Peyer's patch (tissue), 4 donors: ENCODE data around the gene PRMT2. TPM values are rescaled to one million over a fixed set of nuclear protein-coding genes. Genes with fewer than 3 reads are reported as not detected.

Experiments
- DNase-seq, 3 donors: peaks; one replicate each; pipeline ENCODE4 v3.0.0-alpha.2; 2017 to 2019
- H3K27ac ChIP-seq, 4 donors: fragments of 200-600 bp; sonication (generic); one replicate each; pipeline ENCODE4 v1.5.1; 2016 to 2019
- H3K27me3 ChIP-seq, 2 donors: fragments of 200-600 bp; sonication (generic); one replicate each; pipeline ENCODE4 v1.5.1; 2019
- H3K36me3 ChIP-seq, 3 donors: fragments of 200-600 bp; sonication (generic); one replicate each; pipeline ENCODE4 v1.5.1; 2016 to 2019
- H3K4me1 ChIP-seq, 4 donors: fragments of 200-600 bp; sonication (generic); one replicate each; pipeline ENCODE4 v1.5.1; 2016 to 2019
- H3K4me3 ChIP-seq, 4 donors: fragments of 200-600 bp; sonication (generic); 1 replicate in 3 of 4; 2 replicates in 1 of 4; pipeline ENCODE4 v1.5.1; 2016 to 2019; ENCODE audit warnings: mild to moderate bottlenecking in 1 of 4
- H3K9me3 ChIP-seq, 4 donors: fragments of 200-600 bp; sonication (generic); one replicate each; pipeline ENCODE4 v1.5.1; 2016 to 2019; ENCODE audit warnings: mild to moderate bottlenecking in 1 of 4
- CTCF ChIP-seq, 6 experiments: fragments of 450-650 bp in 4 of 6; fragments of 200-600 bp in 2 of 6; sonication (generic) in 1 of 6; IDR thresholded peaks; one replicate each; pipeline ENCODE4 v1.5.1; 2017 to 2019; ENCODE audit warnings: antibody characterized with exemption in 6 of 6, mild to moderate bottlenecking in 3 of 6, moderate library complexity in 1 of 6
- POLR2A ChIP-seq, 2 donors: fragments of 450-650 bp; IDR thresholded peaks; one replicate each; pipeline ENCODE4 v1.5.1; 2017; ENCODE audit warnings: antibody characterized with exemption in 2 of 2, mild to moderate bottlenecking in 2 of 2, moderate library complexity in 2 of 2
- total RNA-seq, 4 donors: library from RNA; depleted of rRNA; stranded (reverse); fragments of >200 nt; gene quantifications; one replicate each; pipeline ENCODE4 v1.1.0, GENCODE V29; 2016

Gene PRMT2
- total RNA-seq, 4 donors from 2014 or later = 59.9 to 210 (median 95.0) TPM

DNA sequence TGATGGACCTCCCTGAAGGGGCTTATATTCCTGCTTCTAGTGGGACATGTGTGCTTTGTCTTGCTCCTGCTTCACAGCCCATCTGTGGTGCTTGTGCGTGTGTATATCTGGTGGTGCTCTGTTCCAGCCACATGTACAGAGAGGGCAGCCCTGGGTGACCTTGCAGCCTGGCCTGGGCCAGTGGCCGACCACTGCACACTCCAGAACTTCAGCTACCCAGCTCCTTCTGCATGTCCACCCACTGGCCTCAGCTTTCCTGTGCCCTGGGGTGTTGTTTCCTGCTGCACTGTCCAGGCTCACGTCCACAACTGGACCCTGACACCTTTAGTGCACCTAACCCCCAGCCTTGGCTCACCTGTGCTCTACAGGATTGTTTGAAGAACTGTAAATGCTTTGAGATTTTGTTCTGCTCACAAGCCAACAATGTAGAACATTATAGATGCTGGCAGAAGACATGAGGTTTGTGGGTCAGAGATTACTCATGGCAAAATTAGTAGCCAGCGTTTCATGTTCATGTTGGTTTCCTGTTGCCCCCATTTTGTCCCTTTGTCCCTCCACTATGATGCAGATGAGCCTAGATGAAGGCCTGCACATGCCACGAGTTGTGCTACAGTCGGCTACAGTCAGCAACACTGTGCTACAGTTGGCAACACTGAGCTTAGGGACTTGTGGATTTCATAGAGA lies 25.3 kb upstream of the PRMT2 start:
- TF ChIP-seq CTCF (IDR thresholded peaks at IDR 0.05) (no peak), POLR2A (IDR thresholded peaks at IDR 0.05) (no peak)
- no peak for DNase-seq
- Histone ChIP-seq H3K4me3 (no peak overlapping the region), H3K27me3 (no peaks in the 10 kb centered on the region), H3K27ac (no peak overlapping the region), H3K36me3 (no peaks in the 10 kb centered on the region), H3K9me3 (no peaks in the 10 kb centered on the region), H3K4me1 (no peaks in the 10 kb centered on the region)

DNA sequence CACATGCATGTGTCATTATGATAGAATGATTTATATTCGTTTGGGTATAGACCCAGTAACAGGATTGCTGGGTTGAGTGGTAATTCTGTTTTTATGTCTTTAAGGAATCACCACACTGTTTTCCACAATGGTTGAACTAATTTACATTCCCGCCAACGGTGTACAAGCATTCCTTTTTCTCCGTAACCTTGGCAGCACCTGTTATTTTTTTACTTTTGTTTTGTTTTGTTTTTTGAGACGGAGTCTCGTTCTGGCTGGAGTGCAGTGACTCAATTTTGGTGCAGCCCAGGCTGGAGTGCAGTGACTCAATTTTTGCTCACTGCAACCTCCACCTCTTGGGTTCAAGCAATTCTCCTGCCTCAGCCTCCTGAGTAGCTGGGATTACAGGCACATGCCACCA lies 22.1 kb upstream of the PRMT2 start:
- no peaks in the 10 kb centered on the region for H3K36me3 ChIP-seq
- H3K27me3 ChIP-seq = no peaks in the 10 kb centered on the region
- no peak for DNase-seq
- no peaks in the 10 kb centered on the region for H3K4me1 ChIP-seq
- H3K27ac ChIP-seq = no peak overlapping the region
- TF ChIP-seq CTCF (IDR thresholded peaks at IDR 0.05) = no peak
- no peak for TF ChIP-seq POLR2A (IDR thresholded peaks at IDR 0.05)
- H3K4me3 ChIP-seq = no peak overlapping the region
- H3K9me3 ChIP-seq = no peaks in the 10 kb centered on the region

DNA sequence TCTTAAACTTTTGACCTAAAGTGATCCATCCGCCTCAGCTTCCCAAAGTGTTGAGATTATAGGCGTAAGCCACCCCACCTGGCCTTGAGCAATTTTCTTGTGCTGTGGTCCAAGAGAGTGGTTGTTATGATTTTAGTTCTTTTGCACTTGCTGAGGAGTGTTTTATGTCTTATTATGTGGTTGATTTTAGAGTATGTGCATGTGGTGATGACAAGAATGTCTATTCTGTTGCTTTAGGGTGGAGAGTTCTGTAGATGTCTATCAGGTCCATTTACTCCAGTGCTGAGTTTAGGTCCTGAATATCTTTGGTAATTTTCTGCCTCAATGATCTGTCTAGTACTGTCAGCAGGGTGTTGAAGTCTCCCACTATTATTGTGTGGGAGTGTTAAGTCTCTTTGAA lies 19.4 kb upstream of the PRMT2 start:
- no peaks in the 10 kb centered on the region for H3K27me3 ChIP-seq
- H3K9me3 ChIP-seq = no peaks in the 10 kb centered on the region
- no peak overlapping the region for H3K27ac ChIP-seq
- no peaks in the 10 kb centered on the region for H3K36me3 ChIP-seq
- no peak for DNase-seq
- H3K4me3 ChIP-seq = no peak overlapping the region
- TF ChIP-seq POLR2A (IDR thresholded peaks at IDR 0.05) (no peak), CTCF (IDR thresholded peaks at IDR 0.05) (no peak)
- no peaks in the 10 kb centered on the region for H3K4me1 ChIP-seq

DNA sequence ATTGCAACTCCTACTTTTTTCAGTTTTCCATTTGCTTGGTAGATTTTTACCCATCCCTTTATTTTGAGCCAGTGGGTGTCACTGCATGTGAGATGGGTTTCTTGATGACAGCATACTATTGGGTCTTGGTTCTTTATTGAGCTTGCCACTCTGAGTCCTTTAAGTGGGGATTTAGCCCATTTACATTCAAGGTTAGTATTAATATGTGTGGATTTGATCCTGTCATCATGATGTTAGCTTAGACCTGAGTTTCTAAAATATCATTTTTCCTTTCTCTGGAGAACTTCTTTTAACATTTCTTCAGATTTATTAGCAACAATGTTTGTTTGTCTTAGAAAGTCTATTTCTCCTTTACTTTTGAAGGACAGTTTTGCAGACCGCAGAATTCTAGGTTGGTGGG lies 18.8 kb upstream of the PRMT2 start:
- no peaks in the 10 kb centered on the region for H3K27me3 ChIP-seq
- no peak for DNase-seq
- H3K4me1 ChIP-seq = peaks cover 0 to 4% (median 0%) of the 10 kb centered on the region in 4 donors
- TF ChIP-seq POLR2A (IDR thresholded peaks at IDR 0.05) = no peak
- no peak for TF ChIP-seq CTCF (IDR thresholded peaks at IDR 0.05)
- H3K4me3 ChIP-seq = no peak overlapping the region
- no peak overlapping the region for H3K27ac ChIP-seq
- H3K36me3 ChIP-seq = no peaks in the 10 kb centered on the region
- H3K9me3 ChIP-seq = no peaks in the 10 kb centered on the region

GRCh38 chr21:46617267-46618051 lies 18.0 kb upstream of the PRMT2 start:
- no peak overlapping the region for H3K4me3 ChIP-seq
- no peak for DNase-seq
- peaks cover 0 to 7% (median 0%) of the 10 kb centered on the region in 4 donors for H3K4me1 ChIP-seq
- no peaks in the 10 kb centered on the region for H3K9me3 ChIP-seq
- TF ChIP-seq POLR2A (IDR thresholded peaks at IDR 0.05) (no peak), CTCF (IDR thresholded peaks at IDR 0.05) (no peak)
- no peaks in the 10 kb centered on the region for H3K36me3 ChIP-seq
- no peak overlapping the region for H3K27ac ChIP-seq
- H3K27me3 ChIP-seq = no peaks in the 10 kb centered on the region
